ENCODE results near the gene GPR33. TPM values are rescaled to one million over a fixed set of nuclear protein-coding genes. Genes with fewer than 3 reads are reported as not detected.

The GPR33 gene
- total RNA-seq, 1 donor from 2014 or later: not detected

DNA sequence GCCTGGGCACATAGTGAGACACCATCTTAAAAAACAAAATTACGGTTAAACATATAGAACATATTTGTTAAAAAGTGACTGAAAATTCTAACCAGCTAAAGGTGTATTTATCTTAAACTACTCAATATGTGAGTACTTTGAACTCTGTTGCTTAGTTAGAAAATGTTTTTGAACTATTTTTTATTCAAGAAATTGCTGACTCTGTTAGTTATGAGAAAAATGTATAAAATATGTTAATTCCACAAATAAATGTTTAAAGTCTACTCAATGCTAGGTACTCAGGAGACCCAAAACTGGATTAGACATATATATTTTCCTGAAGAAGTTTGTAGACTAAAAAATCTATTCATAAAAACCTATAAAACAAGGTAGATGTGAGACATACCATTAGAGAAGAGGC is 23.0 kb upstream of the GPR33 start:
- H3K27me3 ChIP-seq (ENCODE audit: control insufficient read depth, insufficient read depth, low read length): no peaks in the 10 kb centered on the region
- TF ChIP-seq, protein P1, sequence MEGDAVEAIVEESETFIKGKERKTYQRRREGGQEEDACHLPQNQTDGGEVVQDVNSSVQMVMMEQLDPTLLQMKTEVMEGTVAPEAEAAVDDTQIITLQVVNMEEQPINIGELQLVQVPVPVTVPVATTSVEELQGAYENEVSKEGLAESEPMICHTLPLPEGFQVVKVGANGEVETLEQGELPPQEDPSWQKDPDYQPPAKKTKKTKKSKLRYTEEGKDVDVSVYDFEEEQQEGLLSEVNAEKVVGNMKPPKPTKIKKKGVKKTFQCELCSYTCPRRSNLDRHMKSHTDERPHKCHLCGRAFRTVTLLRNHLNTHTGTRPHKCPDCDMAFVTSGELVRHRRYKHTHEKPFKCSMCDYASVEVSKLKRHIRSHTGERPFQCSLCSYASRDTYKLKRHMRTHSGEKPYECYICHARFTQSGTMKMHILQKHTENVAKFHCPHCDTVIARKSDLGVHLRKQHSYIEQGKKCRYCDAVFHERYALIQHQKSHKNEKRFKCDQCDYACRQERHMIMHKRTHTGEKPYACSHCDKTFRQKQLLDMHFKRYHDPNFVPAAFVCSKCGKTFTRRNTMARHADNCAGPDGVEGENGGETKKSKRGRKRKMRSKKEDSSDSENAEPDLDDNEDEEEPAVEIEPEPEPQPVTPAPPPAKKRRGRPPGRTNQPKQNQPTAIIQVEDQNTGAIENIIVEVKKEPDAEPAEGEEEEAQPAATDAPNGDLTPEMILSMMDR (IDR thresholded peaks at IDR 0.05; ENCODE audit: insufficient read depth, low read length, poor library complexity, severe bottlenecking): no peak

DNA sequence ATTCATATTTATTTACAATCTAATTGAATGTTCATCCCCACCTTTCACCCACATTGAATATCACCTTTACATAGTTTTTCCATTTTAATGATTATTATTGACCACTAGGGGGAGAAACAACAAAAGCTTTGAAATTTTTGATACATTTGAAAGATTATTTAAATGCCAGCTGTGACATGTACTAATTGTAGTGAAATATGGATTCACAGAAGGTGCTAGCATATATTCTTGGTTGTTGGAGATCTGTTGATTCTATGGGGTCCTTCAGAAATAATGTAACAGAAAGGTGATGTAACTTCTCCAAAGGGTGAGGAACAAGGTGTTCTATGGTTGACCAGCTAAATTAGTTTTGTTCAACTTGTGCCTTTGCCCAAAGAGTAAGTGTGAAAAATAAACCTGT is 22.4 kb upstream of the GPR33 start:
- TF ChIP-seq, protein P1 (IDR thresholded peaks at IDR 0.05; ENCODE audit: insufficient read depth, low read length, poor library complexity, severe bottlenecking): peak; percentile 19
- Histone ChIP-seq H3K4me3 (ENCODE audit: low read depth, low read length) (no peak overlapping the region), H3K27me3 (ENCODE audit: control insufficient read depth, insufficient read depth, low read length) (no peaks in the 10 kb centered on the region), H3K36me3 (ENCODE audit: control insufficient read depth, insufficient read depth, low read length) (no peaks in the 10 kb centered on the region)
- DNase-seq (ENCODE audit: low read depth): no peak

More for the DNA sequence above, 23.0 kb upstream of the GPR33 start:
- Histone ChIP-seq H3K4me3 (ENCODE audit: low read depth, low read length) (no peak overlapping the region), H3K36me3 (ENCODE audit: control insufficient read depth, insufficient read depth, low read length) (no peaks in the 10 kb centered on the region)
- no peak for DNase-seq (ENCODE audit: low read depth)

DNA sequence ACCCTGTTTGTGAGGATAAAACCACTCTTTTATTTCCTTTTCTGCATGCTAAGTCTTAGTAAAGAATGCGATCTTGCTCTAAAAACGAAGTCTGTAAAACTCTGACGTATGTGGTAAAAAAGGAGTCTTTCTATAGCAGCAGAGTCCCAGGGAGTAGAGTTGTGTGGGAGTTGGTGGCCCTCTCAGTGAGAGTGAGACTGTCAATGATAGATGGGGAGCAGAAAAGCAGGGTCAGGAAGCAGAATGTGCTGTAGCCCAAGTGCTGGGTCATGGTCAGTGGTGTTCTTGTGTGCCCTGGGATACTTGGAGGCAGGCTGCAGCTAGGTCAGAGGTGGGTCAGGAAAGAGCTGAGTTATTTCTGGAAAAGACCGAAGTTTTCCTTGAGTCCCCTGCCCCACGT is 20.3 kb upstream of the GPR33 start:
- no peaks in the 10 kb centered on the region for H3K27me3 ChIP-seq (ENCODE audit: control insufficient read depth, insufficient read depth, low read length)
- no peaks in the 10 kb centered on the region for H3K36me3 ChIP-seq (ENCODE audit: control insufficient read depth, insufficient read depth, low read length)
- TF ChIP-seq, protein P1 (IDR thresholded peaks at IDR 0.05; ENCODE audit: insufficient read depth, low read length, poor library complexity, severe bottlenecking): no peak
- no peak for DNase-seq (ENCODE audit: low read depth)
- no peak overlapping the region for H3K4me3 ChIP-seq (ENCODE audit: low read depth, low read length)

DNA sequence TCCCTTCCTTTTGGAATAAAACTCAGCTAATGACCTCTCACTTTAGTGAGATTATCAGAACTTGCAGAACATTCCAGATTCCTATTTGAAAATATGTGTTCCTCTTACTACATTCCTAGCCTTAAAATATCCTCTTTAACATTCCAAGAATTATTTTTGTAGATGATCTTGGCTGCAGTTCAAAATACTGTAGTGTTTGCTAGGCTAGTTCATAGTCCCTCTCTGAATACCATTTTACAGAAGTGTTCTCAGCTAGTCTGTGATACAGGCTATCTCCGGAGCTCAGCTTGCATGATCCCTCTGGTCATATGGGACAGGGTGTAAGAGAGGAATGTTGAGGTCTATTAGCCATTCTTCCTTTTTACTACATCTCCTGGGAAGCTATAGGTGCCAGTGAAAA is 17.6 kb upstream of the GPR33 start:
- H3K4me3 ChIP-seq (ENCODE audit: low read depth, low read length): no peak overlapping the region
- H3K27me3 ChIP-seq (ENCODE audit: control insufficient read depth, insufficient read depth, low read length): no peaks in the 10 kb centered on the region
- H3K36me3 ChIP-seq (ENCODE audit: control insufficient read depth, insufficient read depth, low read length): no peaks in the 10 kb centered on the region
- TF ChIP-seq, protein P1 (IDR thresholded peaks at IDR 0.05; ENCODE audit: insufficient read depth, low read length, poor library complexity, severe bottlenecking): no peak
- DNase-seq (ENCODE audit: low read depth): no peak

GRCh38 chr14:31501870-31502269 is 14.0 kb upstream of the GPR33 start:
- TF ChIP-seq, protein P1 (IDR thresholded peaks at IDR 0.05; ENCODE audit: insufficient read depth, low read length, poor library complexity, severe bottlenecking): no peak
- Histone ChIP-seq H3K36me3 (ENCODE audit: control insufficient read depth, insufficient read depth, low read length) (no peaks in the 10 kb centered on the region), H3K27me3 (ENCODE audit: control insufficient read depth, insufficient read depth, low read length) (no peaks in the 10 kb centered on the region), H3K4me3 (ENCODE audit: low read depth, low read length) (no peak overlapping the region)
- DNase-seq (ENCODE audit: low read depth): no peak

- Histone ChIP-seq H3K4me3 (ENCODE audit: low read depth, low read length) (no peak overlapping the region), H3K36me3 (ENCODE audit: control insufficient read depth, insufficient read depth, low read length) (no peaks in the 10 kb centered on the region), H3K27me3 (ENCODE audit: control insufficient read depth, insufficient read depth, low read length) (no peaks in the 10 kb centered on the region)
- TF ChIP-seq, protein P1 (IDR thresholded peaks at IDR 0.05; ENCODE audit: insufficient read depth, low read length, poor library complexity, severe bottlenecking): no peak
- DNase-seq (ENCODE audit: low read depth): no peak
Measured at GRCh38 chr14:31492759-31493498, 5.1 kb upstream of the GPR33 start.

Data from kidney epithelial cell (primary cell).